Stimulated activated CD8-positive, alpha-beta memory T cell treated with anti-CD3 and anti-CD28 coated beads, Interleukin-15, amount 100 ng/mL, for 1 hour (primary cell): Measurements from ENCODE around the gene OR2V1.
"Not testable (repeated sequence)": the region's sequence is repeated elsewhere in the genome, so short reads cannot be mapped to it uniquely, and the experiment has no call there.

ENCODE experiments used
- DNase-seq: peaks from one replicate; pipeline ENCODE4 v3.0.0-alpha.2; 2020; ENCODE audit warnings: low read depth

The OR2V1 gene

DNA sequence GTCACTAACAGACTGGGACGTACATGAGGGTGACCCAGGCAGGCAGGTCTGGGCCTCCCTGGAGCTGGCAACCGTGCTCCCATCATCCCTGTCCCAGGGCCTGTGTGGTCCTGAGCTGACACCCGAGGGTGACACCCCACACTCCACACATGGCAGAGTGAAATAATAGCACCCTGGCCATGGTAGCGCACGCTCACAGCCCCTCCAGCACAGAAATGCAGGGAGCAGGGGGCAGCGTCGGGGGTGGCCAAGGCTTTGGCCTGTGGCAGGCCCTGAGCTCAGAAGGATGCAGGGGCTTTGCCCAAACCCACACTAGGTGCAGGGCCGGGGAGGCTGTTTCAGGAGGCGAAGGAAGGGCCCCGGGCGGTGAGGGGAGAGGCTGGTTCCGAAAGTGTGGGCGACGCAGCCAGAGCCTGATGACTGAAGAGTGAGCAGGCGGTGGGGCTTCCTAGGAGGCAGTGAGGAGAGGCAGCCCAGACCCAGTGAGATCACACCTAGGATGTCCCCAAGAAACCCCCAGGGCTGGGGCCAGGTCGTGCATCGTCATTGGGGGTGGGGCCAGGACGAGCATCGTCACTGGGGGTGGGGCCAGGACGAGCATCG is 29.3 kb upstream of the OR2V1 start:
- peak; percentile 46 for DNase-seq

DNA sequence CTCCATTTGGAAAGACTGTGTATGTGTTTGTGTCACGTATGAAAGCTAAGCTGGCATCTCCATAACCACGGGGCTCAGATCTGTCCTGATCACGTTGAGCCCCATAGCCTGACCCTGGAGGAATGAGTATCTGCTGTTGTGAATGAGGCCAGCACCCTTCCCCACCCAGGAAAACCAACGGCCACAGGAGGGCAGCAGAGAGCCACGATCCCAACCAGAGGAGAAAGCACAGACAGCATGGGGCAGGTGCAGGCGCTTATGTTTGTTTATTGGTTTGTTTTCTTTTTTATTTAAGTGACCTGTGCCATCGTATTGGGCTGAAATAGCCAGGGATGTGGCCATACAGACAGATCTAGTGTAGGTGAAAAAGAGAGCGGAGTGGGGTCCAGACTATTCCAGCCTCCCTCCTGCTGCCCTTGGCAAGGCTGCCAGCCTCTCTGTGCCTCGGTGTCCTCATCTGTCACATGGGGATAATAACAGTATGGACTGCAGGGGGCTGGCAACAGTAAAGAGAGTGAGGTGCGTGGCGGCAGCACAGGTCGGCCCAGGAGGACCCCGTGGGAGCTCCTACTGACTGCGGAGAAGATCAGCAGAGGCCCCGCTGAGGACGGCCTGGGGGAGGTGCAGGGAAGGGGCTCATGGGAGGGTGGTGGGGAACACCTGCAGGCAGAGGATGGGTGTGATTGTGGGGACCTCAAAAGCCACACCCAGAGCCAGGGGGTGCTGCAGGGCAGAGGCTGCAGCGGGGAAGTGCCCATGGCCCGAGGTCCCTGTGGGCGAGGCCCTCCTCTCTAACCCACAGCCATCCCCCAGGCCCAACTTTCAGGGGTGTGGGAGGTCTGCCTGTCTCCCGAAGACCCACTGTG is 28.6 kb upstream of the OR2V1 start:
- peak; percentile 96 for DNase-seq

GRCh38 chr5:181158869-181159268 is 27.9 kb upstream of the OR2V1 start:
- DNase-seq, result no peak

GRCh38 chr5:181156758-181157157 is 25.8 kb upstream of the OR2V1 start:
- no peak for DNase-seq

GRCh38 chr5:181153814-181154213 is 22.8 kb upstream of the OR2V1 start:
- no peak for DNase-seq

GRCh38 chr5:181152406-181152805 is 21.4 kb upstream of the OR2V1 start:
- DNase-seq, result no peak

DNA sequence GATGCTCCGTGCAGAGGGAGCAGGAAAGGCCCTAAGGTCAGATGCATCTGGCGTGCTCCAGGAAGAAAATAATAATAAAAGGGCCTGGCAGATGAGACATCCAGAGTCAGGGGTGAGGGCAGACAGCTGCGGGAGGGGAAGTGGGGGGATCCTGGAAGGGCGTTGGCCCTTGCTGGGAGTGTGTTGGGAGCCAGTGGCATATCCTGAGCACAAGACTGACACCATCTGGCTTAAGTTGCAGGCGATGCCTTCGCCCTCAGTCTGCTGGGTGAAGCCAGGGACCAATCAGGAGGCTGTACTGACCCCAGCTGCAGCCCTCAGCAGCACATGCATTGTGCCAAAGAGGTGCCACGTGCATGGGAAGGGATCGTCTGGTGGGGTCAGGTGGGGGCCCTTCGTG is 20.2 kb upstream of the OR2V1 start:
- DNase-seq, result no peak

- no peak for DNase-seq
These were observed 19.1 kb upstream of the OR2V1 start for GRCh38 chr5:181149806-181150733.

- DNase-seq, result no peak
These were observed 18.4 kb upstream of the OR2V1 start for GRCh38 chr5:181149355-181149754.

DNA sequence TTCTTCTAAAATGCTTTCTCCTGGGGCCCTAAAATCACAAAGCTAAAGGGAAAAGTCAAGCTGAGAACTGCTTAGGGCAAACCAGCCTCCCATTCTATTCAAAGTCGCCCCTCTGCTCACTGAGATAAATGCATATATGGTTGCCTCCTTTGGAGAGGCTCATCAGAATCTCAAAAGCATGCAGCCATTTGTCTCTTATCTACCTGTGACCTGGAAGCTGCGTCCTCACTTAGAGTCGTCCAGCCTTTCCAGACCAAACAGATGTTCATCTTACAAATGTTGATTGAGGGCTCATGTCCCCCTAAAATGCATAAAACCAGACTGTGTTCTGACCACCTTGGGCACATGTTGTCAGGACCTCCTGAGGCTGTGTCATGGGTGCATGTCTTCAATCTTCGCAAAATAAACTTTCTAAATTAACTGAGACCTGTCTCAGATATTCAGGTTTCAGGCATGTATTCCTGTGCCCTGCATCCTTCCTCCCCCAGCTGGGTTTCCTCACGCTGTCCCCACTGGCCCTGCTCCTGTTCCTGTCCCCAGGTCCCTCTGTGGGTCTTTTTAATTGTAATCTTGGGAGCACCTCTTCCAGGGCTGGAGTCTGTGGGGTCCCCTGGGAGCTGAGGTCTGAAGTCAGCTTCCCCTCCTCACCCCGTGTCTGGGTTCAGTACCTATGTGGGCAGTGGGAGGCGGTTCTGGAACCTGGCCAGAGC is 16.1 kb upstream of the OR2V1 start, which contains the start of gene OR2V2:
Gene OR2V2, plus strand, starts transcription at position 660 of the 710 bp plus-strand sequence. CDS start 7,357 bp downstream, outside the sequence.
- not testable (repeated sequence) for DNase-seq

GRCh38 chr5:181145133-181145532 is 14.2 kb upstream of the OR2V1 start:
- DNase-seq, result no peak

GRCh38 chr5:181142054-181142453 is 11.1 kb upstream of the OR2V1 start:
- no peak for DNase-seq

- no peak for DNase-seq
These were observed 9.8 kb upstream of the OR2V1 start for GRCh38 chr5:181140766-181141165.

DNA sequence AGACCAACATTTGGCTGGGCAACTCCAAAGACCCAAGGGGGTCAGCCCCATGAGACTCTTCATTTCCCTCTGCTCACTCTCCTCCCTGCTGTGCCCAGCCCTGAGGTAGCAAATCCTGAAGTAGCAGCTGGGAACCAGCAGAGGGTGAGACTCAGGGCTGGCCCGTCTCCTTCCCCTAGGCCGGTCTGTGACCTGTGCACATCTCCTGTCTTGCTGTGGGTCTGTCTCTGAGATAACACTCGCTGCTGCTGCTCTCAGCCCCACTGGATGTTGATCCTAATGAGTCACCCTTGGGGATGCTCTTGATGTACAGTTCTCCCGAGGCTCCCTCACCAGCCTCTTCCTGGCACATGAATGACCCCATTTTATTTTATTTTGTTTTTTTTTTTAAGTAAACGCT is 7.3 kb upstream of the OR2V1 start:
- DNase-seq, result no peak

GRCh38 chr5:181136361-181136955 is 5.5 kb upstream of the OR2V1 start:
- DNase-seq, result no peak

GRCh38 chr5:181134259-181134658 is 3.3 kb upstream of the OR2V1 start:
- no peak for DNase-seq

GRCh38 chr5:181133610-181134231 is 2.8 kb upstream of the OR2V1 start:
- no peak for DNase-seq

DNA sequence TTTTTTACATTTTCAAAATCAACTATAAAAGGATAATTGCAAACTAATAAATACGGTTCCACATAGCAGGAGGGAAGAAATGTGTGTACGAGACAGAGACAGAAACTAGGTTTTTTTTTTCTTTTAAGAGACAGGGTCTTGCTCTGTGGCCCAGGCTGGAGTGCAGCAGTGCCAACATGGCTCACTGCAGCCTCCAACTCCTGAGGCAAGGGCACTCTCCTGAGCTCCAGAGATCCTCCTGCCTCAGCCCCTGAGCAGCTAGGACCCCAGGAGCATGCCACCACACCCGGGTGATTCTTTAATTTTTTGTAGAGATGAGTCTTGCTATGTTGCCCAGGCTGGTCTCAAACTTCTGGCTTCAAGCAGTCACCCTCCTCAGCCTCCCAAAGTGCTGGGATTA is 2.1 kb upstream of the OR2V1 start:
- no peak for DNase-seq

DNA sequence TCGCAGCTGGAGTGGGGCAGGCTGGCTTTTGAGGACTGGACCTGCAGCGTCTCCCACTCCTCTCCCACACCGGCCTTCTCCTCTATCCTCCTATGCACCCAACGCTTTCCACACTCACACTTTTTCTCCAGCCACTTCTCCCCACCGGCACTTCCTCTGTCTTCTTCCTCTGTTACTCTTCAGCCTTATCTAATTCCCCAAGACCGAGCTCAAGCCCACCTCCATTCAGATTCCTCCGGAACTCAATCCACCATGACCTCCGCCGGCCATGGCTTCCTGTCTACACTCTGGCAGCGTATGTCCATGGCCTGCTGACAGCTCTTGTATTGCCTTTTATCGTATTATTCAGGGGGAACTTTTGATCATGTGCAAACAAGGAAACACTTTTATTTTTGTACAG is 545 bp upstream of the OR2V1 start:
- DNase-seq, result no peak

DNA sequence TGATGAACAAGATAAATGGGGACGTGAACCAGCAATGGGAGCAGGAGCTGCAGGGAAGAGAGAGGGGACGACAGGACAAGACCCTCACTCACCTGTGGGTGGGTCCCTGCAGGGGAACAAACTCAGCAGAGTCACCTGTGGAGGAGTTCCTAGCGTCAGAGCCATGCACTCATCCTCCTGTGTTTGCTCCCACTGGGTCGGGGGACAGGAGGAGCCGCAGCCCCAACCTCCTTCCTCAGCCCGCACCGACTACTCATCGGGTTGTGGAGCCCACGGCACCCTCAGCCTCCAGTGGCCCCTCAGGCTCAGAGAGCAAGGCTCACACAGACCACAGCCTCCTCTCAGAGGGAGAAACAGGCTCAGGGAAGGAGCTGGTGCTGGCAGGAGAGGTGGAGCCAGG is 888 bp downstream of the OR2V1 start:
- DNase-seq, result not testable (repeated sequence)

DNA sequence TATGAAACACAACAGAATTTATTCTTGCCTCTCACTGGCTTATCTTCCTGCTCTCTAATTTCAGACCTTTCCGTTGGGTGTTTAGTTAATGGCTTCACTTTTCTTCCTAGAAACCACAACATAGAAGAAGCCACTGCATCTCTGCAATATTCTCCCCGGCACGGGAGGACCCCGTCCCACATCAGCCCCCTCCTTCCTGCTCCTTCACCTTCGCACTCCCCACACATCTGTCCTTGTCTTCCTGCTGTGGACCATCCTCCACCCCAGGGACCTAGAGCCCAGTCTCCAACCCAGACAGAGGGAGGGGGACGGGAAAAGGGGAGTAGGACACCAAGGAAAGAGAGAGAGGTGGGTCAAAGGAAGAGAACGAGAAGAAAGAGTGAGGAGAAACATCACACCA is 1.4 kb downstream of the OR2V1 start:
- no peak for DNase-seq
